ENCODE measurements around the gene GPR22.

GPR22 gene

GRCh38 chr7:107469929-107470328 lies at the start of gene GPR22:
Gene GPR22 (plus strand): TSS chr7:107470057. CDS start chr7:107474061, 4,004 bp downstream.
- DNase-seq = peak; percentile 30

GRCh38 chr7:107427462-107427861 lies 42.4 kb upstream of the GPR22 start:
- no peak for DNase-seq

DNA sequence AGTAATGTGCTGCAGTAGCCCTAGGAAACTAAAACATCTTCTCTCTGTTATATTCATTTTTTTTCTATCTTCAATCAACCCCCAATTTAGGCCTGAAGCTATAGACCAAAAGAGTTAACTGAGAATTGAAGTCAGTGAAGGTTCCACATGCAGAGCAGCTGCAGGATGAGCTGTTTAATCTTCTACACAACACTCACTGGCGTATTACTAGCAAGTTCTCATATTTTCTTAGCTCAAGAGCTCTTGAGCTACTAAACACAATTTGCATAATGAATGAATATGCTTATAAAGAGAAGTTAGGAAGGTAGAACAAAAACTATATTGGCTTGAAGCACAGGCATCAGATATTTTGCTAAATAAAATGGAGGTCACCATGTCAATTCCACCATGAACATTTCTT lies 41.2 kb upstream of the GPR22 start:
- DNase-seq = no peak

- no peak for DNase-seq
Measured at GRCh38 chr7:107430057-107430456, 39.8 kb upstream of the GPR22 start.

DNA sequence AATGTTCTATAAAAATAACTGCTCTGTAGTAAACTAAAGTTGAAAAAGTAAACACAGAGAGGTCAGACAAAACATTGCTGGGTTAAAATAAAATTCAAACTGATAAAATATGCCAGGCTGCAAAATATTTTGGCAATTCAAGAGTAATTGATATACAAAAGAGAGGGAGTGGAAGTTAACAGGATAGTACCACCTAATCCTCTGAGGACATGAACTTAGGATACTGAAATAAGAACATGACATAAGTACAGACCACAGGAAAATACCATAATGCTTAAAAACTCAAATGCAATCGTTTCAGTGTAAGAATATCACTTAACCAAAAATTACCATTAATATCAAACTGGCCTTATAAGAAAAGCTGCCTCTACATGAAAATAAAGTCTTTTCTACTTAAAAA lies 37.6 kb upstream of the GPR22 start:
- no peak for DNase-seq

GRCh38 chr7:107435749-107436148 lies 34.1 kb upstream of the GPR22 start:
- DNase-seq = no peak

GRCh38 chr7:107439025-107439424 lies 30.8 kb upstream of the GPR22 start:
- DNase-seq = no peak

DNA sequence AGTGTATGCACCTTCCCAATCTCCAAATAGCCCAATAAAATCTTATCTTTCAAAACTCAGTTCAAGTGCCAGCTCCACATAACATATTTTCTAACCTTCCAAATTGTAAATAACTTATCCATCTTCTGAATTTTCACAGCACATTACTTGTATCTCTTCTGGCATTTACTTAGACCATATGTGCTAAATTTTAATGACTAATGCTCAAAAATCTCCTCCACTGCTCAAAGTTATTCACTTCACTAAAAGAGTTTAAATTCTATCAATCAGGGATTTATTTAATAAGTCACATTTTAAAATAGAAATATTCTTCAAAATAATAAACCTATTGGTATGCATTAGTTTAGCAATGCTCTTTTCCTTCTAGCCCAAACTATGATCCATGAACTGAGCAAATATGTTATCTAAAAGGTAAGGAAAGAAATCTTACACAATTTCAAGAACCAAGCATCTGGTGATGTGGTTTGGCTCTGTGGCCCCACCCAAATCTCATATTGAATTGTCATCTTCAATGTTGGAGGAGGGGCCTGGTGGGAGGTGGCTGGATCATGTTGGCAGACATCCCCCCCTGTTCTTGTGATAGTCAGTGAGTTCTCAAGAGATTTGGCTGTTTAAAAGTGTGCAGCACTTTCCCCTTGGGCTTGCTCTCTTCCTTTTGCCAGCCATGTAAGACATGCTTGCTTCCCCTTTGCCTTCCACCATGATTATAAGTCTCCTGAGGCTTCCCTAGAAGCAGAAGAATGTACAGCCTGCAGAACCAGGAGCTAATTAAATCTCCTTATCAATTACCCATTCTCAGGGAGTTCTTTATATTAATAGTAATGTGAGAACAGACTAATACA lies 28.1 kb upstream of the GPR22 start:
- no peak for DNase-seq

GRCh38 chr7:107442678-107443077 lies 27.2 kb upstream of the GPR22 start:
- DNase-seq = no peak

- no peak for DNase-seq
Measured at GRCh38 chr7:107446531-107446930, 23.3 kb upstream of the GPR22 start.

DNA sequence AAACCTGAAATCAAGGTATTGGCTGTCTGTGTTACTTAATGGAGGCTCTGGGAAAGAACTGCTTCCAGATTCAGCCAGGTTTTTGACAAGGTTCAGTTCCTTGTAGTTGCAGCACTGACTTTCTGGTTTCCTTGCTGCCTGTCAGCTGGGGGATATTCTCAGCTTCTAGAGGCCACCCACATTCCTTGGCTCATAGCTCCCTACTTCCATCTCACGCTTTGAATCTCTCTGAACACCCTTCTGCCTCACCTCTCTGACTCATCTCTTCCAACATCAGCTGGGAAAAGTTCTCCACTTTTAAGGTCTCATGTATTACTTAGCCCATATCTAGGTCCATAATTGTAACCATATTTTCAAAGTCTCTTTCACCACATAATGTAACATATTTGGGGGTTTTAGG lies 22.9 kb upstream of the GPR22 start:
- no peak for DNase-seq

- no peak for DNase-seq
Measured at GRCh38 chr7:107450970-107451369, 18.9 kb upstream of the GPR22 start.

- no peak for DNase-seq
Measured at GRCh38 chr7:107453388-107453787, 16.5 kb upstream of the GPR22 start.

DNA sequence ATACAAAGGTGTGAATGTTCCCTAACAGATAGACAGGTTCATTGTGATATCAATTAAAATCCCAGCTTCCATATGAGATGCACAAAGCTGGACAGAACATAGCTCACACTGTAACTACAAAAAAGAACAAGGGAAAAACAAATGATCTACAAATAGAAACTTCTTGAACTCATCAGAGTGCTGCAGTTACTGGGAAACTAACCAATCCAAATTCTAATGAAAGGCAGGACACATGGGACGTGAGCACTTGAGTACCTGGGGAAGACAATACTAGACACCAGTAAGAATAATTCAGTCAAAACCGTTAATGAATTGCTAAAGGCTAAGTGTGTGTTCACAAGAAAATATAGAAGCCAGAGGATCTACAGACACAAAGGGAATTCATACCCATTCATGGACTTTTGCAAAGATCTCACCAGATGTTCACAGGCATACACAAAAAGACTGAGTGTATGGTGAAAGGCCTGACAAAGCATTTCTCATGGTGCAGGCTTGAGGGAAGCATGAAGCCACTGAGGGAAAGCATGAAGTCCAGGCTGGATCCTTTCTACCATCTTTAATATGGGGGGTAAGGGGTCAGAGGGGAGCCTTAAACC lies 7.8 kb upstream of the GPR22 start:
- DNase-seq = no peak

DNA sequence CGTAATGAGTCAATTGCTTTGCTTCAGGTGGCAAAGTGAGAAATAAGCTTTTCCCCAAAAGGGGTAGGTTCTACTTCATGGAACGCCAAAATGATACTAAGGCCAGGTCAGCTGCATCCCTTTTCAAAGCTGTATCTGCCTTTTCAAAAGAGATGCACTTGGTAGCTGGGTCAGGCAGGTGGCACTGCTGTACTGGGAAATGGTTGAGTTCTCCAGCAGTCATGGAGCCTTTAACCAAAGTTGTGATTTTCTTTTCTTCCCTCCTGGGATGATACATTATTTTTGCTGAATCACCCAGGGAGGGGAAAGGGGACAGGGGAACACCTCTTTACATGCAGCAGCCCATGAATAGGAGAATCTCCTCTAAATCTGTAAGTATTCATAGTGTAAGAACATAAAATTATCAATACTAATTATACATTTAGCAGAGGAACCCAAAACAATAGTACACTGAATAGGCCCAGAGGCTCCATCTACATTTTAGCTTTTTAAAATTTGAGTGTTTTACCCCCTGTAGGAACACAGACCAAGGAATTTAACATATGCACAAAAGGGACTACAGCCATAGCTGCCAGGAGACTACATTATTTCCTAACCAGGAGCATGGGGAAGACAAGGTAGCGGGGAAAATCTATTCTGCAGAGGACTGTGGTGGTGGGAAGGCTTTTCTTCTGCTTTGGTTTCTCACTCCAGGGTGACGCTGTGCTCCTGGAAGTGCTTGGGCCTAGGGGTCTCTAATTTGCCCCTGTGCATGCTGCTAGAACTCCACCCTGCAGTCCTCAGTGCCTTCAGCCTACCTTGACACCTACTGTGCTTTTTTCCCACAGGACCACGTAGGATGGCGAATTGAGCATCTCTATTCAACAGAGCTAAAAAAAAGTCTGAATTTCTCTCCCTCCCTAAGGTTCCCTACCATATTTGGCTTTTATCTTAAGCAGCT lies 6.4 kb upstream of the GPR22 start:
- peak; percentile 32 for DNase-seq

DNA sequence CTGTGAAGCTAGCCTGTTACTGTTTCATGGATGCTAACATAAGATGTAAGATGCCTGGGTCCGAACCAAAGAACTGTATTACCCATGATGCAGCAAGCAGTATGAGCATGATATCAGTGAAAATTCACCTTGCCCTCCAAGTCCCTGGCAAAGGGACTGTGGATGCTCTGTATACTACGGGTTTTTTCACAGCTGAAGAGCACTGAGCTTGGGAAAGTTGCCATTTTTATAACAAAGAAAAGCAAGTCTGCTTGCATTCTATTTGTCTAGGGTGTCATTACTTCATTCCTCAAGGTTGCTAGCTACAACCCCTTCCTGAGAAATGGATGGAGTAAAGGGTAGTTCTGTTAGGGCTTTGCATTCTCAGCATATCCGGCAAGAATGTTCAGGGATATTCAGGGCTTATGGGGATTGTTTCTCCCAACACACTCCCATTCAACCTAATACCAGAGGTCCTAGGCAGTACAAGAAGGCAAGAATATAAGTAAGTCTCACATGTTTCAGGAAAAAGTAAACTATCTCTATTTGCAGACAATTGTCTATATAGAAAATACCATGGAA lies 5.1 kb upstream of the GPR22 start:
- DNase-seq = no peak

DNA sequence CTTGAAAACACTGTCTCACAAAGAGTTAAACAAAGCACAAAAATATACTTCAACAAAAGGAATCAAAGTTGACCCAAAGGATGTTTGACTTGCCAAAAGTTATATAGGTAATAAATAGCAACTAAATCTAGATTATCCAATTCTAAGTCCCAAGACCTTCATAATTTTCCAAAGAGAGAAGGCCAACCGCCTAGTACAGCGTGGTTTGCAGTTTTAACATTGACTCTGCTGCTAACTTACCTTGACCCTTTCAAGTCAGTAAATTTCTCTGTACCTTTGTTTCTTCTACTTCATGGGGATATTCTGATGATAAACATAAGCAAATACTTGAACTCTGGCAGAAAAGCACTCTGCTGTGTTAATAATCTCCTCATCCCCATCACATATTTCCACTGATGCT lies 1.9 kb upstream of the GPR22 start:
- DNase-seq = no peak

- no peak for DNase-seq
Measured at GRCh38 chr7:107468824-107469223, 1.0 kb upstream of the GPR22 start.

- DNase-seq = no peak
Measured at GRCh38 chr7:107471292-107472070, 1.6 kb downstream of the GPR22 start.

GRCh38 chr7:107472116-107472515 lies 2.3 kb downstream of the GPR22 start:
- DNase-seq = no peak

- peak; percentile 1 for DNase-seq
Measured at GRCh38 chr7:107474104-107474521, 4.3 kb downstream of the GPR22 start.

GRCh38 chr7:107479303-107479702 lies 9.4 kb downstream of the GPR22 start:
- DNase-seq = no peak
